Kidney epithelial cell (primary cell): ENCODE data around the gene LHX6. TPM values are rescaled to one million over a fixed set of nuclear protein-coding genes. Genes with fewer than 3 reads are reported as not detected.

Experiments
- DNase-seq: peaks from one replicate; pipeline ENCODE4 v3.0.0-alpha.2; 2010; ENCODE audit warnings: low read depth
- H3K27me3 ChIP-seq: 2 replicates; pipeline ENCODE4 v1.6.0; 2011; ENCODE audit warnings: low read length; ENCODE audit not compliant: control insufficient read depth, insufficient read depth
- H3K36me3 ChIP-seq: 2 replicates; pipeline ENCODE4 v1.5.1; 2011; ENCODE audit warnings: low read length; ENCODE audit not compliant: control insufficient read depth, insufficient read depth
- H3K4me3 ChIP-seq: 2 replicates; pipeline ENCODE4 v1.5.1; 2011; ENCODE audit warnings: low read depth, mild to moderate bottlenecking, control low read depth, low read length
- CTCF ChIP-seq: IDR thresholded peaks from 2 replicates; pipeline ENCODE4 v1.5.1; 2011; ENCODE audit warnings: mild to moderate bottlenecking, moderate library complexity, low read length, control low read depth, inconsistent platforms; ENCODE audit not compliant: insufficient read depth, poor library complexity, severe bottlenecking
- total RNA-seq: library from RNA; depleted of rRNA; stranded (reverse); fragments of >200 nt; gene quantifications from 2 replicates; pipeline ENCODE4 v1.2.3, GENCODE V29; 2015

Gene LHX6
- 0.07 and 0.84 TPM in 2 replicates for total RNA-seq

GRCh38 chr9:122228568-122229484 is at the start of gene LHX6:
LHX6 (minus strand) TSS chr9:122228957; CDS start chr9:122228740, 217 bp downstream.
- no peak for DNase-seq
- no peak for TF ChIP-seq CTCF
- H3K4me3 ChIP-seq = no peak within 1 kb of the TSS
- H3K36me3 ChIP-seq = peaks cover 1% of the 10 kb centered on the region
- H3K27me3 ChIP-seq = peaks cover 83% of the 10 kb centered on the region

- Histone ChIP-seq H3K27me3 (no peaks in the 10 kb centered on the region), H3K4me3 (no peak overlapping the region), H3K36me3 (no peaks in the 10 kb centered on the region)
- TF ChIP-seq CTCF = no peak
- DNase-seq = no peak
Observed at GRCh38 chr9:122277285-122277897, 48.6 kb upstream of the LHX6 start.

- no peak for TF ChIP-seq CTCF
- no peak for DNase-seq
- no peaks in the 10 kb centered on the region for H3K36me3 ChIP-seq
Observed at GRCh38 chr9:122276096-122276495, 47.3 kb upstream of the LHX6 start.

GRCh38 chr9:122274055-122274454 is 45.3 kb upstream of the LHX6 start:
- H3K4me3 ChIP-seq = no peak overlapping the region
- H3K36me3 ChIP-seq = no peaks in the 10 kb centered on the region
- no peak for DNase-seq
- TF ChIP-seq CTCF = no peak
- H3K27me3 ChIP-seq = no peaks in the 10 kb centered on the region

More at GRCh38 chr9:122276096-122276495, 47.3 kb upstream of the LHX6 start:
- Histone ChIP-seq H3K4me3 (no peak overlapping the region), H3K27me3 (no peaks in the 10 kb centered on the region)

GRCh38 chr9:122268041-122268814 is 39.5 kb upstream of the LHX6 start:
- no peak overlapping the region for H3K4me3 ChIP-seq
- TF ChIP-seq CTCF = no peak
- no peaks in the 10 kb centered on the region for H3K36me3 ChIP-seq
- no peaks in the 10 kb centered on the region for H3K27me3 ChIP-seq
- no peak for DNase-seq
